HCT116 (cell line): ENCODE data around the gene CISD3. TPM values are rescaled to one million over a fixed set of nuclear protein-coding genes. Genes with fewer than 3 reads are reported as not detected.
A peak's percentile ranks its signal among the peaks of the same experiment; 100 is the strongest.

Source experiments
- EGR1 ChIP-seq: IDR thresholded peaks from 2 replicates; pipeline ENCODE4 v1.6.1; 2012; ENCODE audit warnings: low read depth
- POLR2AphosphoS5 ChIP-seq: IDR thresholded peaks from 2 replicates; pipeline ENCODE4 v1.6.1; 2011; ENCODE audit warnings: mild to moderate bottlenecking, low read depth, low read length, moderate library complexity
- SP1 ChIP-seq: IDR thresholded peaks from 2 replicates; pipeline ENCODE4 v1.6.1; 2012; ENCODE audit warnings: low read depth
- TCF7L2 ChIP-seq: IDR thresholded peaks from 2 replicates; pipeline ENCODE4 v1.7.0; 2011; ENCODE audit warnings: borderline replicate concordance, inconsistent platforms; ENCODE audit not compliant: insufficient read depth, insufficient read length; ENCODE audit errors: extremely low read depth
- total RNA-seq: library from RNA; stranded (reverse); gene quantifications from one replicate; pipeline ENCODE4 v1.2.1, GENCODE V29; 2021; ENCODE audit not compliant: unreplicated experiment
- TF ChIP-seq, protein P1 (sequence below): IDR thresholded peaks from 2 replicates; pipeline ENCODE4 v1.6.1; 2011; ENCODE audit warnings: mild to moderate bottlenecking, low read length, moderate library complexity; ENCODE audit not compliant: insufficient replicate concordance; ENCODE audit errors: extremely low read depth
- TF ChIP-seq, protein P2 (sequence below): IDR thresholded peaks from 2 replicates; pipeline ENCODE4 v1.6.1; 2012
- TF ChIP-seq, protein P3 (sequence below): IDR thresholded peaks from 2 replicates; pipeline ENCODE4 v1.6.1; 2012; ENCODE audit warnings: low read depth

The CISD3 gene
- total RNA-seq, 1 experiment from 2014 or later = 50.2 TPM

DNA sequence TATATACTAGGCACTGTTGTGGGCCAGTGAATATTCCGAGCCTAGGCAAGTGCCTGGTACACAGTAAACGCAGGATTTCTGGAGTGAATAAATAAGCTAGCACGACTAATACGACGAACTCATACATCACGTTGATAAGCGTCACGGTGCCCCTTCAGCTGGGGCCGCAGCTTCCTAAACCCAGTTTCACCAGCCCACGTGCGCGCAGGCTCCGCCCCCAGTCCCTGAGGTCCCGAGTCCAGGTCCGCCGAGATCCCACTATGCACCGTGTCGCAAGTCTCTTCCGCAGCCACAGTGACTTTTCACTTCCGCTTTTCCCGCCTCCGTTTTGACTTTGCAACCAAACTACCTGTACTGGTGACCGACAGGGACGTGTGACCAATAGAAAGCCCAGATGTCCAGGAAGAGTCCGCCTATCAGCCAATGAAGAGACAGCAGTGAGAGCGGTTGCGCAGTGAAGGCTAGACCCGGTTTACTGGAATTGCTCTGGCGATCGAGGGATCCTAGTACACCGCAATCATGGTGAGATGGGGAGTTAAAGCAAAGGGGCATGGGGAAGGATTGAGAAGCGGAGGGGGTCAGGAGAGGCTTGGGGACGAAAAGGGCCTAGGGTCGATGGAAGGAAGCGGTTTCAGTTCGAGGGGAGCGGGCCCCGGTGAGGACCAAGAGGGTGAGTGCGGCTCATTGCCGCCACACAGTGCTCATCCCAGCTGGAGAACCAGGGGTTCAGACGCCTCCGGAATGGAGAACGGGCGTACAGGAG lies 22.3 kb downstream of the CISD3 start, which contains the start of gene PSMB3 (continued):
- TF ChIP-seq, protein P1, sequence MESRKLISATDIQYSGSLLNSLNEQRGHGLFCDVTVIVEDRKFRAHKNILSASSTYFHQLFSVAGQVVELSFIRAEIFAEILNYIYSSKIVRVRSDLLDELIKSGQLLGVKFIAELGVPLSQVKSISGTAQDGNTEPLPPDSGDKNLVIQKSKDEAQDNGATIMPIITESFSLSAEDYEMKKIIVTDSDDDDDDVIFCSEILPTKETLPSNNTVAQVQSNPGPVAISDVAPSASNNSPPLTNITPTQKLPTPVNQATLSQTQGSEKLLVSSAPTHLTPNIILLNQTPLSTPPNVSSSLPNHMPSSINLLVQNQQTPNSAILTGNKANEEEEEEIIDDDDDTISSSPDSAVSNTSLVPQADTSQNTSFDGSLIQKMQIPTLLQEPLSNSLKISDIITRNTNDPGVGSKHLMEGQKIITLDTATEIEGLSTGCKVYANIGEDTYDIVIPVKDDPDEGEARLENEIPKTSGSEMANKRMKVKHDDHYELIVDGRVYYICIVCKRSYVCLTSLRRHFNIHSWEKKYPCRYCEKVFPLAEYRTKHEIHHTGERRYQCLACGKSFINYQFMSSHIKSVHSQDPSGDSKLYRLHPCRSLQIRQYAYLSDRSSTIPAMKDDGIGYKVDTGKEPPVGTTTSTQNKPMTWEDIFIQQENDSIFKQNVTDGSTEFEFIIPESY = peak; percentile 51
- no peak for TF ChIP-seq TCF7L2
- TF ChIP-seq EGR1 = peak; percentile 85
- TF ChIP-seq, protein P2, sequence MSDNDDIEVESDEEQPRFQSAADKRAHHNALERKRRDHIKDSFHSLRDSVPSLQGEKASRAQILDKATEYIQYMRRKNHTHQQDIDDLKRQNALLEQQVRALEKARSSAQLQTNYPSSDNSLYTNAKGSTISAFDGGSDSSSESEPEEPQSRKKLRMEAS = peak; percentile 99
- TF ChIP-seq POLR2AphosphoS5 = peak; percentile 64
- TF ChIP-seq, protein P3, sequence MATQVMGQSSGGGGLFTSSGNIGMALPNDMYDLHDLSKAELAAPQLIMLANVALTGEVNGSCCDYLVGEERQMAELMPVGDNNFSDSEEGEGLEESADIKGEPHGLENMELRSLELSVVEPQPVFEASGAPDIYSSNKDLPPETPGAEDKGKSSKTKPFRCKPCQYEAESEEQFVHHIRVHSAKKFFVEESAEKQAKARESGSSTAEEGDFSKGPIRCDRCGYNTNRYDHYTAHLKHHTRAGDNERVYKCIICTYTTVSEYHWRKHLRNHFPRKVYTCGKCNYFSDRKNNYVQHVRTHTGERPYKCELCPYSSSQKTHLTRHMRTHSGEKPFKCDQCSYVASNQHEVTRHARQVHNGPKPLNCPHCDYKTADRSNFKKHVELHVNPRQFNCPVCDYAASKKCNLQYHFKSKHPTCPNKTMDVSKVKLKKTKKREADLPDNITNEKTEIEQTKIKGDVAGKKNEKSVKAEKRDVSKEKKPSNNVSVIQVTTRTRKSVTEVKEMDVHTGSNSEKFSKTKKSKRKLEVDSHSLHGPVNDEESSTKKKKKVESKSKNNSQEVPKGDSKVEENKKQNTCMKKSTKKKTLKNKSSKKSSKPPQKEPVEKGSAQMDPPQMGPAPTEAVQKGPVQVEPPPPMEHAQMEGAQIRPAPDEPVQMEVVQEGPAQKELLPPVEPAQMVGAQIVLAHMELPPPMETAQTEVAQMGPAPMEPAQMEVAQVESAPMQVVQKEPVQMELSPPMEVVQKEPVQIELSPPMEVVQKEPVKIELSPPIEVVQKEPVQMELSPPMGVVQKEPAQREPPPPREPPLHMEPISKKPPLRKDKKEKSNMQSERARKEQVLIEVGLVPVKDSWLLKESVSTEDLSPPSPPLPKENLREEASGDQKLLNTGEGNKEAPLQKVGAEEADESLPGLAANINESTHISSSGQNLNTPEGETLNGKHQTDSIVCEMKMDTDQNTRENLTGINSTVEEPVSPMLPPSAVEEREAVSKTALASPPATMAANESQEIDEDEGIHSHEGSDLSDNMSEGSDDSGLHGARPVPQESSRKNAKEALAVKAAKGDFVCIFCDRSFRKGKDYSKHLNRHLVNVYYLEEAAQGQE = no peak
- peak; percentile 100 for TF ChIP-seq SP1
